OCI-LY7 (cell line): Measurements from ENCODE around the gene C15orf39. TPM values are rescaled to one million over a fixed set of nuclear protein-coding genes. Genes with fewer than 3 reads are reported as not detected.

Experiments
- BruUV-seq: library from RNA; stranded (reverse); fragments of 400-500 nt; replicated peaks from 2 replicates; lab custom pipeline; 2021; lab: Mats Ljungman, UMichigan
- CTCF ChIA-PET: fragments of 300-600 bp; sonication (Branson Sonifier 250); formaldehyde crosslinking; loops from one replicate; lab custom pipeline; 2022; ENCODE audit warnings: antibody characterized with exemption; ENCODE audit not compliant: unreplicated experiment; lab: Charles Lee
- POLR2A ChIA-PET: fragments of 300-600 bp; sonication (Branson Sonifier 250); formaldehyde crosslinking; loops from one replicate; lab custom pipeline; 2022; ENCODE audit warnings: antibody characterized with exemption; lab: Charles Lee
- DNase-seq: peaks from one replicate; pipeline ENCODE4 v3.0.0-alpha.2; 2015; ENCODE audit warnings: low spot score
- H2AFZ ChIP-seq: fragments of 200-600 bp; sonication (generic), shearing (Covaris generic); 2 replicates; pipeline ENCODE4 v1.6.1; 2014; ENCODE audit warnings: mild to moderate bottlenecking, antibody characterized with exemption, low read length, moderate library complexity
- H3K27ac ChIP-seq: fragments of 200-600 bp; sonication (generic); 2 replicates; pipeline ENCODE4 v1.5.1; 2014; ENCODE audit warnings: mixed run types, low read depth, mild to moderate bottlenecking, moderate library complexity, low read length, inconsistent platforms; ENCODE audit not compliant: poor library complexity, severe bottlenecking
- H3K36me3 ChIP-seq: fragments of 200-600 bp; sonication (generic); 2 replicates; pipeline ENCODE4 v1.6.1; 2014; ENCODE audit warnings: mild to moderate bottlenecking, antibody characterized with exemption, low read length, moderate library complexity, mixed read lengths; ENCODE audit not compliant: insufficient read depth
- H3K4me1 ChIP-seq: fragments of 200-600 bp; sonication (generic); 2 replicates; pipeline ENCODE4 v1.5.1; 2014; ENCODE audit warnings: mild to moderate bottlenecking, low read length; ENCODE audit not compliant: insufficient read depth, poor library complexity, severe bottlenecking
- H3K4me2 ChIP-seq: fragments of 200-600 bp; sonication (generic); 2 replicates; pipeline ENCODE4 v1.6.1; 2014; ENCODE audit warnings: mild to moderate bottlenecking, low read length
- H3K4me3 ChIP-seq: fragments of 200-600 bp; sonication (generic); 2 replicates; pipeline ENCODE4 v1.5.1; 2014; ENCODE audit warnings: mild to moderate bottlenecking, low read depth, low read length; ENCODE audit not compliant: poor library complexity, severe bottlenecking
- H3K79me2 ChIP-seq: fragments of 200-600 bp; sonication (generic); 2 replicates; pipeline ENCODE4 v1.6.1; 2016; ENCODE audit warnings: low read depth, mild to moderate bottlenecking, low read length, moderate library complexity, mixed read lengths; ENCODE audit not compliant: insufficient read depth
- H3K9me2 ChIP-seq: fragments of 200-600 bp; sonication (generic); 2 replicates; pipeline ENCODE4 v1.6.1; 2016; ENCODE audit warnings: mild to moderate bottlenecking, low read length, mixed read lengths; ENCODE audit not compliant: insufficient read depth
- H3K9me3 ChIP-seq: fragments of 200-600 bp; sonication (generic); 2 replicates; pipeline ENCODE4 v1.6.1; 2014; ENCODE audit warnings: mild to moderate bottlenecking, mixed run types, low read length, mixed read lengths
- H4K20me1 ChIP-seq: fragments of 200-600 bp; sonication (generic); 2 replicates; pipeline ENCODE4 v1.6.1; 2014; ENCODE audit warnings: mild to moderate bottlenecking, antibody characterized with exemption, low read length, moderate library complexity, mixed read lengths; ENCODE audit not compliant: insufficient read depth
- EZH2phosphoT487 ChIP-seq: fragments of 200-600 bp; sonication (generic); IDR thresholded peaks from 2 replicates; pipeline ENCODE4 v1.6.1; 2018; ENCODE audit warnings: low read depth, borderline replicate concordance, mild to moderate bottlenecking, mixed run types, antibody characterized with exemption, low read length, moderate library complexity, mixed read lengths
- intact Hi-C: fragments of 100-400 bp; cut with micrococcal nuclease; formaldehyde crosslinking; loops from one replicate; pipeline ENCODE4 v1.10.0; 2022; ENCODE audit not compliant: unreplicated experiment
- total RNA-seq, 2 experiments: library from RNA; depleted of rRNA in 1 of 2; stranded (reverse); fragments of >200 nt in 1 of 2; shearing (Covaris generic) in 1 of 2; gene quantifications; 2 replicates each; pipeline ENCODE4 v1.2.3, GENCODE V29; 2014 to 2022
- TF ChIP-seq, protein P1 (sequence below): fragments of 200-600 bp; sonication (generic); conservative IDR thresholded peaks from 2 replicates; pipeline ENCODE4 v1.5.1; 2014; ENCODE audit warnings: mild to moderate bottlenecking, antibody characterized with exemption, low read length, moderate library complexity, mixed read lengths

The C15orf39 gene
- total RNA-seq, 2 experiments from 2014 or later, result 26.5 to 50.2 TPM

DNA sequence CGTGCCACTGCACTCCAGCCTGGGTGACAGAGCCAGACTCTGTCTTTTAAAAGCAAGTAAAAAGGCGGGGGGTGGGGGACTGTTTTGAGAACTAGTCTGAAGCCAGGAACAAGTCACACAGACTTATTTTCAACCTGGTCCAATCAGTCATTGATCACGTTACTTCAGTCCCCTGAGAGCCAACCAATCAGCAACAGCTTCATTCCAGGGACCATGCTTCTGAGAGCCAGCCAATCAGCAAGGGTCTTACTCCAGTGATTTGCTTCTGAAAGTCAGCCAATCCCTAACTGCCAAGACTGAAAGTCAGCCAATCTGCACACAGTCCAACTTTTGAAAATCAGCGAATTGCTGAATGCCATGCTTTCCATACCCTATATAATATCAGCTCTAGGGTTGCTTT is 48.6 kb upstream of the C15orf39 start:
- no peaks in the 10 kb centered on the region for H4K20me1 ChIP-seq
- TF ChIP-seq EZH2phosphoT487, result no peak
- TF ChIP-seq, protein P1, sequence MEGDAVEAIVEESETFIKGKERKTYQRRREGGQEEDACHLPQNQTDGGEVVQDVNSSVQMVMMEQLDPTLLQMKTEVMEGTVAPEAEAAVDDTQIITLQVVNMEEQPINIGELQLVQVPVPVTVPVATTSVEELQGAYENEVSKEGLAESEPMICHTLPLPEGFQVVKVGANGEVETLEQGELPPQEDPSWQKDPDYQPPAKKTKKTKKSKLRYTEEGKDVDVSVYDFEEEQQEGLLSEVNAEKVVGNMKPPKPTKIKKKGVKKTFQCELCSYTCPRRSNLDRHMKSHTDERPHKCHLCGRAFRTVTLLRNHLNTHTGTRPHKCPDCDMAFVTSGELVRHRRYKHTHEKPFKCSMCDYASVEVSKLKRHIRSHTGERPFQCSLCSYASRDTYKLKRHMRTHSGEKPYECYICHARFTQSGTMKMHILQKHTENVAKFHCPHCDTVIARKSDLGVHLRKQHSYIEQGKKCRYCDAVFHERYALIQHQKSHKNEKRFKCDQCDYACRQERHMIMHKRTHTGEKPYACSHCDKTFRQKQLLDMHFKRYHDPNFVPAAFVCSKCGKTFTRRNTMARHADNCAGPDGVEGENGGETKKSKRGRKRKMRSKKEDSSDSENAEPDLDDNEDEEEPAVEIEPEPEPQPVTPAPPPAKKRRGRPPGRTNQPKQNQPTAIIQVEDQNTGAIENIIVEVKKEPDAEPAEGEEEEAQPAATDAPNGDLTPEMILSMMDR, result no peak
- no peak overlapping the region for H3K4me2 ChIP-seq
- ChIA-PET POLR2A (no interaction called here), CTCF (no interaction called here)
- intact Hi-C loops, result no loop called here
- no peaks in the 10 kb centered on the region for H3K36me3 ChIP-seq
- peaks cover 4% of the 10 kb centered on the region for H3K4me1 ChIP-seq
- no peak overlapping the region for H3K27ac ChIP-seq
- BruUV-seq, result no TSS peak
- DNase-seq, result peak; percentile 15
- H2AFZ ChIP-seq, result no peak overlapping the region
- no peaks in the 10 kb centered on the region for H3K9me2 ChIP-seq
- peaks cover 9% of the 10 kb centered on the region for H3K9me3 ChIP-seq
- no peaks in the 10 kb centered on the region for H3K79me2 ChIP-seq
- no peak overlapping the region for H3K4me3 ChIP-seq

DNA sequence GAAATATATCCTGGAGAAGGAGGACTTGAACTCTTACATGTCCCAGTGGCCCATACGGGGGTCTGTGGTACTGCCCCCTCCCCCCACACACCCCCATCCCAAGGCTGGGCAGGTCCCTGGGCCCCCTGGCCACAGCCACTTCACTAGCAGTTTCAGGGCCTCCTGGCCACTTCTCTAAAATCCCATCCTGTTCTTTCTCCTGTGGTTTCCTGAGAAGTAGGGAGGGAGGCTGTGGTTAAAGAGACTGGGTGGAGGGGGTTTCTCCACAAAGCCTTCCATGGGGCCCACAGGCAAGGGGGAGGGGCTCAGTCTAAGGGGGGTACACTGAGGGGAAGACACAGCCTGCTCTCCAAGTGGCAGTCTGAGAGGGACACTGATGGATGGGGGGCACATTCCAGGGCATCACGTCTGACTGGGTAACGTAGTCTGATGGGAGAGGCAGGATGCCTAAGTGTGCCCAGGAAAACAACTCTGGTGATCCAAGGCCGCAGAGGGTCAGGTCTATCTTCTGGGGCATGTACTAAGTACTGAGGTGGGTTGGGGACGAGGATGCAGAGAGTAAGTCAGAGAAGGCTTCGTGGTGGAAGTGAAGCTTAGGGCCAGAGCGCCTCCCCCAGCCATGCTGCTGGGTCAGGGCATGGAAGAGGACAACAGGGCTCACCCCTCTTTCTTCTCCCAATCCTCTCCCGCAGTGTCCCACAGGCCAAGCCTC is 48.0 kb upstream of the C15orf39 start:
- ChIA-PET CTCF (no interaction called here), POLR2A (no interaction called here)
- Histone ChIP-seq H3K9me2 (no peaks in the 10 kb centered on the region), H3K4me2 (no peak overlapping the region), H4K20me1 (no peaks in the 10 kb centered on the region), H3K27ac (no peak overlapping the region), H3K36me3 (no peaks in the 10 kb centered on the region), H3K4me3 (no peak overlapping the region), H3K9me3 (peaks cover 3% of the 10 kb centered on the region; the same call in 1 of the 2 replicates), H3K4me1 (peaks cover 4% of the 10 kb centered on the region), H3K79me2 (no peaks in the 10 kb centered on the region), H2AFZ (no peak overlapping the region)
- BruUV-seq, result no TSS peak
- intact Hi-C loops, result no loop called here
- DNase-seq, result no peak
- TF ChIP-seq, protein P1, result no peak
- TF ChIP-seq EZH2phosphoT487, result no peak

DNA sequence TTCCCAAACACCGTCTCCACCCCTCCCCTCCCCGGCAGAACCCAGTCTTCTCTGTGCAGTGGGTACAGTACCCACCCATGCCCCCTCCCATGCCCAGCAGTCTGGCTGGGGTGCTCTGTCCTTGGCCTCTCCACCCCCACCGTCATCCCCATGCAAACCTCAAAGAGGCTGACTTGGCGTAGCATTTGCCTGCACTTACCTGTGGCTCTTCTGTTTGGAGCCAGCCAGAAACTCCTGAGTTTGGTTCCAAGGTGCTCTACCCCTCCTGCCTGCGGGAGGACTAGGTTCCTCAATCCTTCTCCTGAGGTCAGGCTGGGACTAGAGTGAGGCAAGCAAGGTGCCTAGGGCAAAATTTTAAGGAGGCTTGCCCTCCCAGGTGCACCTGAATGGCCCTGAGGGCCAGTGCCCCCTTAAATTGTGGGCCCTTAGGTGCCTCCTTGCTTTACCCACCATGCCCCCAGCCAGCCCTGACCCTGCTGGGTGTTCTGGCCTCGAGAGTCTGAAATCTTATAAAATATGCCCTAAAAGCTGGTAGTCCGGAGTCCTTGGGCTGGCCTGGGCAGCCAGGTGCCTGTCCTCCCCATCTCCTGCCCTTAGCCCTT is 47.1 kb upstream of the C15orf39 start:
- Histone ChIP-seq H3K27ac (no peak overlapping the region), H3K4me1 (peaks cover 4% of the 10 kb centered on the region), H3K9me2 (no peaks in the 10 kb centered on the region), H3K36me3 (no peaks in the 10 kb centered on the region), H3K4me3 (no peak overlapping the region), H3K79me2 (no peaks in the 10 kb centered on the region), H3K9me3 (peaks cover under 1% of the 10 kb centered on the region; the same call in 1 of the 2 replicates), H4K20me1 (no peaks in the 10 kb centered on the region), H3K4me2 (no peak overlapping the region), H2AFZ (no peak overlapping the region)
- ChIA-PET CTCF (no interaction called here), POLR2A (no interaction called here)
- no TSS peak for BruUV-seq
- no peak for DNase-seq
- no peak for TF ChIP-seq EZH2phosphoT487
- TF ChIP-seq, protein P1, result no peak
- intact Hi-C loops, result no loop called here
